SK-N-SH (cell line): ENCODE measurements around the gene C1orf232. TPM values are rescaled to one million over a fixed set of nuclear protein-coding genes. Genes with fewer than 3 reads are reported as not detected.

Source experiments
- CTCF ChIA-PET: fragments of 300-600, 350-600 bp; formaldehyde crosslinking; extraction: SDS; loops from one replicate; lab custom pipeline; 2021; lab: Yijun Ruan, JAX
- POLR2A ChIA-PET: fragments of 350-600 bp; sonication (Branson Sonifier 250); formaldehyde crosslinking; extraction: SDS; loops from one replicate; lab custom pipeline; 2020; ENCODE audit warnings: antibody characterized with exemption, inconsistent platforms; lab: Yijun Ruan, JAX
- DNase-seq: peaks from one replicate; pipeline ENCODE4 v3.0.0; 2012
- H2AFZ ChIP-seq: fragments of 200-600 bp; sonication (generic); 2 replicates; pipeline ENCODE4 v1.8.1; 2016; ENCODE audit warnings: antibody characterized with exemption, mild to moderate bottlenecking, low read depth
- H3F3A ChIP-seq: fragments of 200-600 bp; sonication (generic); replicated peaks from 2 replicates; pipeline ENCODE3; 2016; ENCODE audit warnings: antibody characterized with exemption, mild to moderate bottlenecking; ENCODE audit not compliant: insufficient read depth
- H3K27ac ChIP-seq, 2 experiments: fragments of 200-500 bp in 1 of 2; fragments of 200-600 bp in 1 of 2; sonication (Bioruptor generic) in 1 of 2; sonication (generic), shearing (Covaris generic) in 1 of 2; 2 replicates each; pipeline versions ENCODE4 v1.5.1 to v1.6.1; 2014 to 2016; ENCODE audit warnings: low read depth in 2 of 2, inconsistent platforms in 1 of 2, low read length in 1 of 2, mild to moderate bottlenecking in 1 of 2, mixed read lengths in 1 of 2
- H3K27me3 ChIP-seq: fragments of 200-600 bp; sonication (generic), shearing (Covaris generic); 2 replicates; pipeline ENCODE4 v1.6.1; 2016; ENCODE audit warnings: mixed run types; ENCODE audit not compliant: insufficient read depth
- H3K36me3 ChIP-seq, 2 experiments: fragments of 200-500 bp in 1 of 2; fragments of 200-600 bp in 1 of 2; sonication (Bioruptor generic) in 1 of 2; sonication (generic) in 1 of 2; replicated peaks in 1 of 2; 2 replicates each; pipeline versions ENCODE3 to v1.5.1; 2014 to 2016; ENCODE audit warnings: low read length in 1 of 2, mild to moderate bottlenecking in 1 of 2; ENCODE audit not compliant: insufficient read depth in 2 of 2, control insufficient read depth in 1 of 2
- H3K4me1 ChIP-seq, 2 experiments: fragments of 200-500 bp in 1 of 2; fragments of 200-600 bp in 1 of 2; sonication (Bioruptor generic) in 1 of 2; sonication (generic), shearing (Covaris generic) in 1 of 2; 2 replicates each; pipeline versions ENCODE4 v1.5.1 to v1.6.1; 2014 to 2016; ENCODE audit warnings: low read depth in 1 of 2, low read length in 1 of 2, mixed run types in 1 of 2; ENCODE audit not compliant: insufficient read depth in 2 of 2, control insufficient read depth in 1 of 2
- H3K4me2 ChIP-seq: fragments of 200-600 bp; sonication (generic), shearing (Covaris generic); 2 replicates; pipeline ENCODE4 v1.6.1; 2017; ENCODE audit warnings: mixed run types
- H3K4me3 ChIP-seq, 2 experiments: fragments of 200-500 bp in 1 of 2; fragments of 200-600 bp in 1 of 2; sonication (Bioruptor generic) in 1 of 2; sonication (generic), shearing (Covaris generic) in 1 of 2; 2 replicates each; pipeline versions ENCODE4 v1.5.1 to v1.8.1; 2014 to 2016; ENCODE audit warnings: low read depth in 2 of 2, inconsistent platforms in 1 of 2, low read length in 1 of 2, mild to moderate bottlenecking in 1 of 2, mixed read lengths in 1 of 2, moderate library complexity in 1 of 2
- H3K79me2 ChIP-seq: fragments of 200-600 bp; sonication (generic); 2 replicates; pipeline ENCODE4 v1.8.1; 2017; ENCODE audit warnings: mild to moderate bottlenecking; ENCODE audit not compliant: insufficient read depth
- H3K9ac ChIP-seq: fragments of 200-600 bp; sonication (generic); 2 replicates; pipeline ENCODE4 v1.6.1; 2017; ENCODE audit warnings: mixed run types
- H3K9me2 ChIP-seq: fragments of 200-600 bp; sonication (generic); 2 replicates; pipeline ENCODE4 v1.6.1; 2017; ENCODE audit warnings: mixed run types
- H3K9me3 ChIP-seq: fragments of 200-600 bp; sonication (generic); 2 replicates; pipeline ENCODE4 v1.6.1; 2017; ENCODE audit warnings: mixed run types, mild to moderate bottlenecking, moderate library complexity
- H4K20me1 ChIP-seq: fragments of 200-600 bp; sonication (generic); 2 replicates; pipeline ENCODE4 v1.6.1; 2017; ENCODE audit warnings: mild to moderate bottlenecking, mixed run types; ENCODE audit not compliant: insufficient read depth
- CTCF ChIP-seq: fragments of 200-600 bp; sonication (generic); IDR thresholded peaks from 2 replicates; pipeline ENCODE4 v1.6.1; 2017; ENCODE audit warnings: antibody characterized with exemption, mild to moderate bottlenecking, moderate library complexity
- GABPA ChIP-seq: IDR thresholded peaks from 2 replicates; pipeline ENCODE4 v1.4.0; 2012; ENCODE audit warnings: low read depth, mild to moderate bottlenecking
- GATA2 ChIP-seq: sonication (generic); formaldehyde crosslinking; IDR thresholded peaks from 2 replicates; pipeline ENCODE4 v1.5.0; 2020; ENCODE audit warnings: mild to moderate bottlenecking, missing genetic modification reagents
- IRF3 ChIP-seq: fragments of 150-350 bp; IDR thresholded peaks from 2 replicates; pipeline ENCODE4 v1.6.1; 2016; ENCODE audit warnings: mild to moderate bottlenecking, low read depth, low read length
- POLR2AphosphoS5 ChIP-seq: IDR thresholded peaks from 2 replicates; pipeline ENCODE4 v1.6.1; 2012; ENCODE audit warnings: low read depth, low read length
- RXRA ChIP-seq: IDR thresholded peaks from 2 replicates; pipeline ENCODE4 v1.4.0; 2012; ENCODE audit warnings: low read depth, mild to moderate bottlenecking, borderline replicate concordance
- TCF12 ChIP-seq: IDR thresholded peaks from 2 replicates; pipeline ENCODE4 v1.4.0; 2012
- TEAD4 ChIP-seq: IDR thresholded peaks from 2 replicates; pipeline ENCODE4 v1.4.0; 2012; ENCODE audit warnings: mild to moderate bottlenecking, borderline replicate concordance; ENCODE audit not compliant: insufficient read depth
- USF1 ChIP-seq: IDR thresholded peaks from 2 replicates; pipeline ENCODE4 v1.4.0; 2012; ENCODE audit warnings: low read depth, borderline replicate concordance
- YY1 ChIP-seq: IDR thresholded peaks from 2 replicates; pipeline ENCODE4 v1.4.0; 2012; ENCODE audit warnings: low read depth, mild to moderate bottlenecking
- WGBS: methylation state at CpG from one replicate; pipeline ENCODE4 v1.1.6; 2017; ENCODE audit warnings: low lambda C conversion rate; 5-methylcytosine and 5-hydroxymethylcytosine counted together
- polyA plus RNA-seq, 3 experiments: library from polyadenylated mRNA; depleted of rRNA; stranded (reverse); fragments of >200 nt; gene quantifications; 2 replicates each; pipeline ENCODE4 v1.2.3, GENCODE V29; 2012
- TF ChIP-seq, protein P1 (sequence below): IDR thresholded peaks from 2 replicates; pipeline ENCODE4 v1.4.0; 2012; ENCODE audit warnings: low read depth
- TF ChIP-seq, protein P2 (sequence below): IDR thresholded peaks from 2 replicates; pipeline ENCODE4; 2012

The C1orf232 gene
- polyA plus RNA-seq, 1 of the 3 experiments (the other 2 are of a cell fraction): not detected

DNA sequence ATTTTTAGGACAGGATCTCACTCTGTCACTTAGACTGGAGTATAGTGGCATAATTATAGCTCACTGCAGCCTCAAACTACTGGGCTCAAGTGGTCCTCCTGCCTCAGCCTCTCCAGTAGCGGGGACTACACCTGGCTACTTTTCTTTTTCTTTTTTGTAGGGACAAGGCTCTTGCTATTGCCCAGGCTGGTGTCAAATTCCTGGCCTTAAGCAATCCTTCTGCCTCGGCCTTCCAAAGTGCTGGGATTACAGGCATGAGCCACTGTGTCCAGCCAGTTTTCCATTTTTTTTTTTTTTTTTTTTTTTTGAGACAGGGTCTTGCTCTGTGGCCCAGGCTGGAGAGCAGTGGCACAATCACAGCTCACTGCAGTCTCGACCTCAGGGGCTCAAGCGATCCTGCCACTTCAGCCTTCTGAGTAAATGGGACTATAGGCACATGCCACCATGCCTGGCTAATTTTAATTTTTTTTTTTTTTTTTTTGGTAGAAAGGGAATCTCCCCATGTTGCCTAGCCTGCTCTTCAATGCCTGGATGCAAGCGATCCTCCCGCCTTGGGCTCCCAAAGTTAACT is 44.7 kb upstream of the C1orf232 start:
- H3F3A ChIP-seq: no peaks in the 10 kb centered on the region
- no peaks in the 10 kb centered on the region for H3K79me2 ChIP-seq
- TF ChIP-seq CTCF (no peak), TEAD4 (no peak), GATA2 (no peak), USF1 (no peak), IRF3 (no peak), RXRA (no peak), YY1 (no peak)
- H2AFZ ChIP-seq: no peak overlapping the region
- no peaks in the 10 kb centered on the region for H3K4me1 ChIP-seq
- no peaks in the 10 kb centered on the region; the same call in 1 of the 2 replicates for H3K27me3 ChIP-seq
- H3K36me3 ChIP-seq: no peaks in the 10 kb centered on the region
- no peak overlapping the region for H3K4me3 ChIP-seq
- POLR2A ChIA-PET: no interaction called here
- no peaks in the 10 kb centered on the region for H3K9me3 ChIP-seq
- DNase-seq: no peak
- CTCF ChIA-PET: interaction anchor here (0.6 to 2.2 kb wide), 4 partner anchors 17 to 975 kb away, joined by 3 to 10 read pairs (median 4); partner anchors contain the start of gene CEP85
- no peak overlapping the region for H3K4me2 ChIP-seq
- no peaks in the 10 kb centered on the region for H3K9me2 ChIP-seq
- 62% methylated on average over 6 of the region's 6 CpGs for WGBS
- no peaks in the 10 kb centered on the region for H4K20me1 ChIP-seq
- no peak overlapping the region for H3K27ac ChIP-seq
- H3K9ac ChIP-seq: no peak overlapping the region

DNA sequence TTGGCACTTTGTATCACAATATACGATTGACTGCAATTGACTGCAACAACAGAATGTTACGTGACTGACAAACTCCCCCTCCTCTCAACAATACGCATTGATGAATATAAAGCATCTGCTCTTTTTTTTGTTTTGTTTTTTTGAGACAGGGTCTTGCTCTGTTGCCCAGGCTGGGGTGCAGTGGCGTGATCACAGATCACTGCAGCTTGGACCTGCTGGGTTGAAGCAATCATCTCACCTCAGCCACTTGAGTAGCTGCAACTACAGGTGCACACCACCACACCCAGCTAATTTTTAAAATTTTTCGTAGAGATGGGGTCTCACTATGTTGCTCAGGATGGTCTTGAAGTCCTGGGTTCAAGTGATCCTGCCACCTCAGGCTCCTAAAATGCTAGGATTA is 44.0 kb upstream of the C1orf232 start:
- TF ChIP-seq TCF12 (no peak), TEAD4 (no peak), YY1 (no peak), USF1 (no peak), POLR2AphosphoS5 (no peak), GABPA (no peak)
- TF ChIP-seq, protein P1, sequence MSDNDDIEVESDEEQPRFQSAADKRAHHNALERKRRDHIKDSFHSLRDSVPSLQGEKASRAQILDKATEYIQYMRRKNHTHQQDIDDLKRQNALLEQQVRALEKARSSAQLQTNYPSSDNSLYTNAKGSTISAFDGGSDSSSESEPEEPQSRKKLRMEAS: no peak
- TF ChIP-seq, protein P2, sequence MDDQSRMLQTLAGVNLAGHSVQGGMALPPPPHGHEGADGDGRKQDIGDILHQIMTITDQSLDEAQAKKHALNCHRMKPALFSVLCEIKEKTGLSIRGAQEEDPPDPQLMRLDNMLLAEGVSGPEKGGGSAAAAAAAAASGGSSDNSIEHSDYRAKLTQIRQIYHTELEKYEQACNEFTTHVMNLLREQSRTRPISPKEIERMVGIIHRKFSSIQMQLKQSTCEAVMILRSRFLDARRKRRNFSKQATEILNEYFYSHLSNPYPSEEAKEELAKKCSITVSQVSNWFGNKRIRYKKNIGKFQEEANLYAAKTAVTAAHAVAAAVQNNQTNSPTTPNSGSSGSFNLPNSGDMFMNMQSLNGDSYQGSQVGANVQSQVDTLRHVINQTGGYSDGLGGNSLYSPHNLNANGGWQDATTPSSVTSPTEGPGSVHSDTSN: no peak
- H2AFZ ChIP-seq: no peak overlapping the region
- H3K79me2 ChIP-seq: no peaks in the 10 kb centered on the region
- no peaks in the 10 kb centered on the region; the same call in 1 of the 2 replicates for H3K27me3 ChIP-seq
- no peaks in the 10 kb centered on the region for H3K36me3 ChIP-seq
- no peaks in the 10 kb centered on the region for H3K9me3 ChIP-seq
- no peak for DNase-seq
- no peaks in the 10 kb centered on the region for H3K4me1 ChIP-seq
- no peaks in the 10 kb centered on the region for H4K20me1 ChIP-seq
- WGBS: 64% methylated on average over 5 of the region's 5 CpGs
- ChIA-PET CTCF (interaction anchor here (0.6 to 2.2 kb wide), 5 partner anchors 15 to 152 kb away, joined by 3 to 10 read pairs (median 4); partner anchors contain the start of genes CEP85 and ZNF593), POLR2A (no interaction called here)
- H3K4me3 ChIP-seq: no peak overlapping the region
- no peak overlapping the region for H3K27ac ChIP-seq
- no peaks in the 10 kb centered on the region for H3F3A ChIP-seq
- no peak overlapping the region for H3K9ac ChIP-seq
- no peak overlapping the region for H3K4me2 ChIP-seq
- no peaks in the 10 kb centered on the region for H3K9me2 ChIP-seq
